NCI-H1930 (cell line): ENCODE measurements around the gene VPS11.
"Not testable (repeated sequence)": the region's sequence is repeated elsewhere in the genome, so short reads cannot be mapped to it uniquely, and the experiment has no call there.

Experiments
- DNase-seq, 2 experiments: peaks; one replicate each; lab custom pipeline; 2025; lab: John Stamatoyannopoulos, UW

VPS11 gene

DNA sequence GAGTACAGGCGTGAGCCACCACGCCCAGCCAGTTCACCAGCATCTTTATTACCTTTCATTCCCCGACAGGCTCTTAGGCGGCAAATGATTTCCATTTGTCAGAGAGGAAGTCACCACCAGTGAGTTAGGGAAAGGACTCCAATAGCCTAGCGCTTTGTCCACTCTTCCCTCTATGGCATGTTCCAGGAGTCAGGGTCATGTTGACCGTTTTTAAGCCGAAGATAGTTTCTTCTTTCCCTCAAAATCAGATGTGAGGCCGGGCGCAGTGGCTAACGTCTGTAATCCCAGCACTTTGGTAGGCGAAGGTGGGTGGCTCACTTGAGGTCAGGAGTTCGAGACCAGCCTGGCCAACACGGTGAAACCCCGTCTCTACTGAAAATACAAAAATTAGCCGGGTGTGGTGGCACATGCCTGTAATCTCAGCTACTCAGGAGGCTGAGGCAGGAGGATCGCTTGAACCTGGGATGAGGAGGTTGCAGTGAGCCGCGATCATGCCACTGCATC lies 35.6 kb downstream of the VPS11 start:
- DNase-seq, result not testable (repeated sequence)

DNA sequence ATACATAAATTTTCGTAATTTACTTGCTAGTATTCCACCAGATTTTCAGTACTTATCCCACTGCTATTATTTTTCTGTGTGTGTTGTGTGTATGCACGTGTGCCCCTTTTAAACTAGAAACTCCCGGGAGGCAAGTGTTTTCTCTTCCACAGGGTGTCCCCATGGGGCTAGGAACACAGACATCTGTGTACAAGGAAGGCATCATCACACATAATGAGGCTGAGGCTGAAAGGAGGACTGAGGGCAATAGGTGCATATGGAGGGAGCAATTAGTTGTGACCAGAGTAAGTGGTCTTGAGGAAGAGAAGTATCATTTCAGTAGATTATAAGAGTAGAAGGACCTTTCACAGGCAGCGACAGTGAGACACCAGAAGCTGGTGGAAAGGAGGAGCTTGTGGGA lies 36.2 kb downstream of the VPS11 start:
- DNase-seq, result peak; percentile 65 to 75

DNA sequence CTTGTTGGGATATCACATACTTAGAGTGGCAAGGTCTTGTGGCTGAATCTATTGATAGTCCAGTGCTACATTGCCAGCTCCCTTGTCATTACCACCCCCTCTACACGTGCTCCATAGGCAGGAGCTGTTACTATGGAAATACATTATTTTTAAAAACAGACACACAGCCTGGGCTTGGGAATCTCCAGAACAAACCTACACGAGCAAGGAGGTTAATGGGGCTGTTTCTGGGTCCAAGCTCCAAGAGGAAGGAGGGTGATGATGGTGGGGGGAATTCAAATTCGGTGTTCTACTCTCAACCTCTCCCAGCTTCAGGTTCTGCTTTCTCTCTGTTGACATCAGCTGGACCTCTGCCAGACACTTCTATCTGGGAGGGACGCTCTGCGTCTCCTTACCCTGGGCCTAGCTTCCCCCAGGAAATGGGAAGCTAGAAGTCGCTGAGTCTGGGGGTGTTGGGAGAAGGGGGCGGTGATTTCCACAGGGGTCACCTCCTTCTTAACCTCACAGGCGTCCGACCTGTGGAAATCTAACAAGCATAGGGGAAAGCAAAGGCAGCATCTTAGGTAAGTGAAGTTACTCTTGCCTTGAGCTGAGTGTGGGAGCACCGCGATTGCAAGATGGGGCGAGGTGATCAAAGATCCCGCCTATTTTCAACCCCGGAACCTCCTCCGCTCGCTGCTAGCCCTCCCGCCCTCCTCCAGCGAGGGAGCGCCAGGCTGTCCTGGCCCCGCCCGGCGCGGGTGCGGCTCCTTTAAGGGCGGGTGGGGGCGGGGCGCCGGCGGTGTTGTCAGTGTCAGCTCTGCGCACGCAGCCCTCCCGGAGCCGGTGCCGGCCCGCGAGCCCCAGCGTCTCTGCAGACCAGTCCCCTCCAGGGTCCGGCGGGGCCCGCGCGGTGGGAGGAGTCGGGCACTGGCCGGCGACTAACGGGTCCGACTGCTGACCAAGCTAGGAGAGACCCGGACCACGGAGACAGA lies 39.2 kb downstream of the VPS11 start, which contains the start of gene C2CD2L:
Gene C2CD2L, plus strand, starts transcription at position 781 of the 974 bp plus-strand sequence. CDS start 398 bp downstream, outside the sequence.
- DNase-seq, result peak; percentile 68 to 76

DNA sequence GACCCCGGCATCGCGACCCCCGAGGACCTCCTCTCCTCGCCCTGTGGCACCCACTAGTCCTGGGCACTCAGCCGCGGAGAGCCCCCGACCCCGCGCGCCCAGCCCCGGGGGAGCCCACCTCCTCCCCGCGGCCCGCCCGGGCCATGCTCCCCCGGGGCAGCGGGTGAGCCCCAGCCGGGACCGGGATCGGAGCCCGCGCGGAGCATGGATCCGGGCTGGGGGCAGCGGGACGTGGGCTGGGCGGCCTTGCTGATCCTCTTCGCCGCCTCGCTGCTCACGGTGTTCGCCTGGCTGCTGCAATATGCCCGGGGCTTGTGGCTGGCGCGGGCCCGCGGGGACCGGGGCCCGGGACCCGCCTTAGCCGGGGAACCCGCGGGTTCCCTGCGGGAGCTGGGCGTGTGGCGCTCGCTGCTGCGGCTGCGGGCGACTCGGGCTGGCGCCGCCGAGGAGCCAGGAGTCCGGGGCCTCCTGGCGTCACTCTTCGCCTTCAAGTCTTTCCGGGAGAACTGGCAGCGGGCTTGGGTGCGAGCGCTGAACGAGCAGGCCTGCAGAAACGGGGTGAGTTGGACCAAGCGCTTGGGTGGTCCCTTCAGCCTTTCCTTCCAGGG lies 40.0 kb downstream of the VPS11 start:
- no peak for DNase-seq

DNA sequence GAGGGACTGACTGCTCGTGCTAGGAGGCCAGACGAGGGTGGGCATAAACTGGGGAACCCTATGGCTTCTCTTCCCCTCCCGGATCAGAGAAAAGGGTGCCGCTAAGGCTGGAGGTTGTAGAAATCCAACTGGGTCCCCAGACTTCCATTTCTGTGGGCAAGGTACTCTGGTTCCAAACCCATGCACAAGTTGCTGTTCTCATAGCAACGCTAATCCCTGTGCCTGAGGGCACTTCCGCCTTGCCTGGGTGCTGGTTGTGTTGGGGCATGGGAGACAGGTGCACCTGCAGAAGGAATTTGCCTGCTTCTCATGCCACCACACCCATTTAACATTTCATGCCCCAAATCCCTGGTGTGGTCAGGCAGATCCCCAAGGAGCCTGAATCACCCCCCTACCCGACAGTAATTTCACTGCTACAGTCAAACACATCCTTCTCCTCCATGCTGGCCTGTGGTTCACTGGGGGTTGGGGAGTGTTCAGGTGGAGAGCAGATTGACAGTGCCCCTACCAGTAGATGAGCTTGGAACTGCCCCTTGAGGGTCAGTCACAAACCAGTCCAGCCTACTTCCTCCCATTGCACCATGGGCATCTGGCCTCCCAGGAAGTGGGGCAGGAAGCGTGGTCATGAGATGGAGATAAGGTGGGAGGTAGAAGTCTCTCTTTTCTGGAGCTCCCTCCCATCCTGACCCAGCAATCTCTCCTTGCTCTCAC lies 40.7 kb downstream of the VPS11 start:
- DNase-seq, result no peak

DNA sequence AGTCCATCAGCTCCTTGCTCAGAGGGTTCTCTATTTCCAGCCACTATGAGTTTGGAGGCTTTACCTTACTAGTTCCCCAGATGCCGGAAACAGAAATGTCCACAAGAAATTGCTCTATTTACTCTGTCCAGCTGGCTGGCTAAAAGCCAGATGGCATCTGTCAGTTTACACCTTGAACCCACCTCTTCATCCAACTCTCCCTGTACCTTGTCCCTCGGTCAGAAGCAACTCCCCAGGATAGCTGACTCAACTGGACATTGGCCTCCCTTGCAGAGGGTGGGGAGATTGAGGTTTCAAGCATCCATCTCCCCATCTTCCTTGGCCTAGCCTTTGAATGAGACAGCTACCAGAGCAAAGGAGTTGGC lies 41.2 kb downstream of the VPS11 start:
- no peak for DNase-seq

DNA sequence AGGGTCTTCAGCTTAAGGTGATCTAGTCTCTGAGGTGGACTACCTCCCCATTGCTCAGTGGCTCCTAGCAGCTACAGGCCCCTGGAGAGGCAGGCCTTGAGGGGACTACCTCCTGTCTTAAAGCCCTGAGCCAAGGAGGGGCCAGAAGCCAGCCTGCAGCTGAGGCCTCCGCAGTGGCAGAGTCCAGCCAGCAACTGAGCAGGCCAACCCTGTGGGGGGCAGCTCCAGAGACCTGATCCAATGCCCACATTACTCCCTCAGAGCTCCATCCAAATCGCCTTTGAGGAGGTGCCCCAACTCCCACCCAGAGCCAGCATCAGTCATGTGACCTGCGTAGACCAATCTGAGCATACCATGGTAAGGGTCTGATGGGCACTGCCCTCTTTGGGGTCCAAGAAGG lies 42.2 kb downstream of the VPS11 start:
- no peak for DNase-seq

DNA sequence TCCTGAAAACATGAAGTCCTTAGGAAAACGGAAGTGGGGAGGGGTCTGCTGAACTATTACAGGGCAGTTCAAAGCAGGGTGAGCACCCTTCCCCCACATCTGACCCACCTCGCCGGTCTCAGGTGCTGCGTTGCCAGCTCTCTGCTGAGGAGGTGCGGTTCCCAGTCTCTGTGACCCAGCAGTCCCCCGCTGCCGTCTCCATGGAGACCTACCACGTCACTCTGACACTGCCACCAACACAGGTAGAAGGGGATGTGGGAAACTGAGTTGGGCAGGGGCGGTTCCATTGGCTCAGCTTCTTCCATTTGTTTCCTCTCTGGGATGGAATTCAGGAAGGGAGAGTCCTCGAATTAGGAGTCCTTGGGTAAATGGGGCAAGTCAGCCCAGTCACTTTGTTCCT lies 42.8 kb downstream of the VPS11 start:
- DNase-seq, result no peak

DNA sequence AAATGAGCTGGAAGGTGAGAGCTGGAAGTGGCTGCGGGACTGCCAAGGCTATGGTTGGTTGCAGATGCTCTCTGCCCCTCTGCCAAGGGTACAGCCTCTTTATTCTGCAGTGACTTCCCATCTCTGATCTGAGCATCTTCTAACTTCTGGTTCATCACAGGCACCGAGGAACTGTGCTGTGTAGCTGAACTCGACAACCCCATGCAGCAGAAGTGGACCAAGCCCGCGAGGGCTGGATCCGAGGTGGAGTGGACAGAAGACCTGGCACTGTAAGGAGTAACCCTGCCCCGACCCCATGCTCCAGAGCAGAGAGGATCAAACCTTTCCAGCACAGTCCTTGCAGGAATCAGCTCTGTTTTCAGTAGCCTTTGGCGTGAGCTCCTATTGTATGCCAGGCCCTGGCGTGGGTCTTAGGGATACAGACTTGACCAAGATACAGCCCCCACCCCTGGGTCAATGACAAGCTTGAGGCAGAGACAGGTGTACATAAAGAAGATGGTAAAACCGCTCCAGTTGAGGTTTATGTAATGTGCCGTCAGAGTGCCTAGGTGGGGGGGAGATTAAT lies 43.8 kb downstream of the VPS11 start:
- DNase-seq, result no peak

DNA sequence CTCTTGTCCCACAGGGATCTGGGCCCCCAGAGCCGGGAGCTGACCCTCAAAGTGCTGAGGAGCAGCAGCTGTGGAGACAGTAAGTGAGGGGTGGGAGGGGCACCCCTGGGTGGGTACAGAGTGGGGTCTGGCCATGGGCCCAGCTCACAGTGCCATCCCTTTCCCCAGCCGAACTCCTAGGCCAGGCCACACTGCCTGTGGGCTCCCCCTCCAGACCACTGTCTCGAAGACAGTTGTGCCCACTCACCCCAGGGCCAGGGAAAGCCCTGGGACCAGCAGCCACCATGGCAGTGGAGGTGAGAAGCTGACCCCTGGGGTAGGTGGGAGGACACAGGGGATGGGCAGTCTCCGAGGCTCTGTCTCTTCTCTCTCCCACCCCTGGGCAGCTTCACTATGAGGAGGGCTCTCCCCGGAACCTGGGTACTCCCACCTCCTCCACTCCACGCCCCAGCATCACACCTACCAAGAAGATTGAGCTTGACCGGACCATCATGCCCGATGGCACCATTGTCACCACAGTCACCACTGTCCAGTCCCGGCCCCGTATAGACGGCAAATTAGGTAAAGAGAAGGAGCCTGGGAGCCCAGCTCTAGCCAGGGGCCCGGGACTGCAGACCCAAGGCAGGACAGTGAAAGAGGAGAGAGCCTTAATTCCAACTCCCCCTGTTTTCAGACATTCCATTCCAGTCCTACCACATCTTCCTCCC lies 44.8 kb downstream of the VPS11 start:
- no peak for DNase-seq

DNA sequence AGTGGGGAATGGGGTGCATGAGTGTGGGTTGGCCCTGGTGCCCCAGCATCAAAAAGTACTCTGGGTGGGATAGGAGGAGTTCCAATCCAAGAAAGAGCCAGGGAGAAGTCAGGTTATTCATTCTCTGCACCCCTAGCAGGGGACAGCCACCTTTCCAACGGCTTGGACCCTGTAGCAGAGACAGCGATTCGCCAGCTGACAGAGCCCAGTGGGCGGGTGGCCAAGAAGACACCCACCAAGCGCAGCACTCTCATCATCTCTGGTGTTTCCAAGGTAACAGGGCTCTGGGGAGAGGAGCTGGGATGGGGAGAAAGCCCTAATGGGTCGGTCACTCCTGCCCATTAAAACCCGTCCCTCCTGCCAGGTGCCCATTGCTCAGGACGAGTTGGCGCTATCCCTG lies 46.1 kb downstream of the VPS11 start:
- no peak for DNase-seq

DNA sequence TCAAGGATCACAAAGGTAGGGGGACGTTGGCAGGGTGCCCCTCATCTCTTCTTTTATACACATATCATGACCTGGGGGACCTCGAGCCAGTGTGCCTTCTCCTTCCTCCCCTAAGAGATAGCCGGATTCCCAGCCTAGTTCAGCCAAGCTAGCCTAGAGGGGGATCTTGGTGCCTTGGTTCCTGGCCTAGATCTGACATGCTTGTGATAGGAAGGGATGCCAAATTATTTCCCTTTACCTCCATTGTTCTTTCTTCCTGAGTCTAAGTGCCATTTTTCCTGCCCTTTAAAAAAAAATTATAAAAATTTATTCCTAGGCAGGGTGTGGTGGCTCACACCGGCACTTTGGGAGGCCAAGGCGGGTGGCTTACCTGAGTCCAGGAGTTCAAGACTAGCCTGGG lies 46.7 kb downstream of the VPS11 start:
- DNase-seq, result no peak

DNA sequence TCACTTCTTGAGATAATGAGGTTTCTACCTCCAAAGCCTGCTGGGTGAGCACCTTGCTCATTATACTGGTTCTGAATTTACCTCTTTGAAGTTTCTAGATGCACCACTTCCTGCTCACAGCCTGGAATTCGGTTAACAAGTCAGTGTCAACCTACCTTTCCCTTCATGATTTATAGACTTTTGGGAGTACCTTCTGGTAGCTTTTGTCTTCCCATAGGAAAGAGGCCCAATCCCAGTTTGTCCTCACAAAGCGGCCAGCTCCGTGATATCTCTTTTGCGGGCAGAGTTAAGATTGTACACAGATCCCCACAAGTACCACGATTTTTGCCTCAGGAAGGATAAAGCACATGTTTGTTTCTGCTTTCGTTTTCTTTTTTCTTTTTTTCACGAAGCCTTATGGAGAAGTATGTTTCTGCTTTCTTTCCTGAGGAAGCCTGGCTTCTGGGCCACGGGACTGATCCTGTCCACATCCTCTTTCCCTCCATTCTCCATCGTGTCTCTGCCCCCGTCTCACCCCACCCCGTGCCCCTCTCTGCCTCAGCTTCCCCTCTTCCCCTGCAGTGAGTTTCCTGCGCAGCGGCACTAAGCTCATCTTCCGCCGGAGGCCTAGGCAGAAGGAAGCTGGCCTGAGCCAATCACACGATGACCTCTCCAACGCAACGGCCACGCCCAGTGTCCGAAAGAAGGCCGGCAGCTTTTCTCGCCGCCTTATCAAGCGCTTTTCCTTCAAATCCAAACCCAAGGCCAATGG lies 48.0 kb downstream of the VPS11 start:
- DNase-seq, result no peak

DNA sequence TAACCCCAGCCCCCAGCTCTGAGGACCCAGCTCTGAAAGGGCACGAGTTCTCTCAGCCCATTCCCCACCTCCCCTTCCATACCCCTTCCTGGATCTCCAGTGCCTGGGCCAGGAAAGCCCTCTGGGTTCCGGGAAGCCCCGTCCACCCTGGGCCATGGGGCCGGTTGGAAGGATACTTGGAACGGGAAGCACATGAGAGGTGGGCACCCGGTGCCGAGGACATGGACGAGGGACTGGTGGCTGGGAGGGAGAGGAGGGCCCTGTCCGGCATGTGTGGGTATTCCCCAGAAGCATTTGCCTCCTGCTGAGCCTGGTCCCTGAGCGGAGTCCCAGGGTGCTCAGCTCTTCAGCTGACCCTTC lies 48.6 kb downstream of the VPS11 start:
- no peak for DNase-seq

DNA sequence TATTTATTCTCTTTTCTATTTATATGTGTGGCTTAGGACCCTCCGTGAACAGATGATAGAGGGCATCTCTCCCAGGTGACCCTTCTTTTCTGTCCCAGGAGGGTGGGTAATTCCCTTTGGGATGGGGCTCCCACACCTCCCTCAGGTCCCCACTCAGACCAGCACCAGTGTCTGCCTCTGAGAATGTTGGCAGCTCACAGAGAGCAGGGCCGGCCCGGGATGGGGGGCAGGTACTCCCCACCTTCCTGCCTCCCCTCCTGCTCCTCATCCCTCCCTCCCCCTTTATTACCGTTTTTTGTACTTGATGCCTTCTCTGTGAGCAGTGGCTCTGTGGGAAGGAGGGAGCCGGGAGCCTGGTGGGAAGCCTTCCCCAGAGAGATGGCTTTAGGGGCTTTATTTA lies 49.0 kb downstream of the VPS11 start:
- no peak for DNase-seq

DNA sequence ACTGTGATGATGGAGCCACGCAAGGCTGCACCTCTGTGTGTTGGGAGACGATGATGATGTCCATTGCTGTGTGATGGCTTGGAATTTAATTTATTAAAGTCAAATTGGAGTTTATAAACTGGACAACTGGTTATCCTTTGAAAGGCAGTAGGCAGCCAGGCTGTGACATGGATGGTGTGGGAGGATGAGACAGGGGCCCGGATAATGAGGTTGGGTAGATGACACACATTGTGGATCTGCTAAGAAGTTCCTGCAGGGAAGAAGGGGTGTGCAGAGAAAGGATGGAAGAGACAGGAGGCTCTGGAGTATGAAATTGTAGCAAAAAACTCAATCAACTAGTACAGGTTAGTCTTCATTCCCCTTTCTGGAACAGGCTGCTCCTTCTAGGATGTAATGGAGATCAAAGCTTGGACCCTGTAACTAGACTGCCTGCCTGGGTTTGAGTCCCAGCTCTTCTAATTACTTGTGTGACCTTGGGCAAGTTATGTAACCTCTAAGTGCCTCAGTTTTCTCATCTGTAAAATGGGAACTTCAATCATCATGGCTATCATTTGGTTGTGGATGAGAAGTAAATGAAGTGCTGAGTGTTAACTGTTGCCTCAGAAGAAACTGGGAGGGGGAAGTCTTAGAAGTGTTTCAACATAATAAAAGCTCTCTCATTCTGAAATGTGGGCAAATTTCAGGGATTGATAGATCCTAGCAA lies 49.5 kb downstream of the VPS11 start:
- no peak for DNase-seq

DNA sequence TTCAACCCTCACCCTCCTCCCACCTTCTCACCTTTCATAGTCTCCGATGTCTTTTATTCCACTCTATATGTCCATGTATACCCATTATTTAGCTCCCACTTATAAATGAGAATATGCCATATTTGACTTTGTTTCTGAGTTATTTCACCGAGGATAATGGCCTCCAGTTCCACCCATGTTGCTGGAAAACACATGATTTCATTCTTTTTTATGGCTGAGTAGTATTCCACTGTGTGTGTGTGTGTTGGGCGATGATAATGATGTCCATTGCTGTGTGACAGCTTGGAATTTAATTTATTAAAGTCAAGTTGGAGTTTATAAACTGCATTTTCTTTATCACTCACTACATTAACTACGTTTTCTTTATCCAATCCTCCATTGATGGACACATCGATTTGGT lies 50.6 kb downstream of the VPS11 start:
- DNase-seq, result no peak

DNA sequence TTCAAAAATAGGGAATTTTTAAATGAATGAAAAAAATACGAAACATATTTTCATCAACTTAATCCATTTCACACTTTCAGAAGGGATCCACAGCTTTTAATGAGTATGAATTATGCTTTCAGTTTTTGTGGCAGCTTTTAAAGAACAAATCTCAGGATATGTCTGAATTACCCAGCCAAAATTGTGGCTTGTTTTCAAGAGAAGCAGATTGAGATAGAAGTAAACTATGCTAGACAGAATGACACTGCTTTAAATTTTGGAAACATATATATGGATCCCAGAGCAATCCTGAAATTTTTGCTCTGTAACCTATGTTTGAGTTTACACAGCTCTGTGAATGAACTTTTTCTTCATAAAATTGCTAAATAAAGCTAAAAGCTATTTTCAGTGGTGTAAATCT lies 51.3 kb downstream of the VPS11 start:
- DNase-seq, result no peak

DNA sequence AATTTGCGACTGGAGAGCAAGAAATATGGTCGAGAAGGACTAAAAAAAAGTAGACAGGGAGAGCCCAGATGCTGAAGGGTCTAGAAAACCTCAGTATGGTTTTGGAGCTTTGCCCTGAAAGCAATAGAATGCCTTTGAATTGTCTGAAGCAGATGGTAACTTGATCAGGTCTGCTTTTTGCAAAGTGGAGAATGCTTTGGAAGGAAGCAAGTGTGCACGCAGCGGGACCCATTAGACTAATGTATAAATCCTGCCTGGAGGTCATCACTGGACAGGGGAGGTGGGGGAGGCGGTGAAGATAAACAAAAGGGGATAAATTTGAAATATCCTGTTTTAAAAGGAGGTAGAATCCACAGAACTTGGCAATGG lies 53.0 kb downstream of the VPS11 start:
- no peak for DNase-seq
